Embryonic facial prominence (tissue), 1 donor: ENCODE data around the gene CHRM5.

ENCODE experiments used
- DNase-seq: peaks from one replicate; pipeline ENCODE4 v3.0.0-alpha.2; 2016; ENCODE audit errors: extremely low spot score

Gene CHRM5

GRCh38 chr15:33968224-33968623, at the start of gene CHRM5:
TSS of gene CHRM5 (plus strand) at chr15:33968497. CDS start at chr15:34062718, 94,221 bp downstream.
- DNase-seq: no peak

GRCh38 chr15:33923446-33923845, 44.9 kb upstream of the CHRM5 start:
- no peak for DNase-seq

GRCh38 chr15:33926260-33926659, 42.0 kb upstream of the CHRM5 start:
- no peak for DNase-seq

GRCh38 chr15:33932734-33933133, 35.6 kb upstream of the CHRM5 start:
- no peak for DNase-seq

GRCh38 chr15:33934396-33934795, 33.9 kb upstream of the CHRM5 start:
- DNase-seq: no peak

GRCh38 chr15:33934921-33935320, 33.4 kb upstream of the CHRM5 start:
- no peak for DNase-seq

- DNase-seq: no peak
Observed at GRCh38 chr15:33941279-33942063, 26.8 kb upstream of the CHRM5 start.

GRCh38 chr15:33946152-33946551, 22.1 kb upstream of the CHRM5 start:
- no peak for DNase-seq

GRCh38 chr15:33955945-33956344, 12.4 kb upstream of the CHRM5 start:
- no peak for DNase-seq

GRCh38 chr15:33956397-33956796, 11.9 kb upstream of the CHRM5 start:
- no peak for DNase-seq

GRCh38 chr15:33959844-33960548, 8.3 kb upstream of the CHRM5 start:
- no peak for DNase-seq

- no peak for DNase-seq
Observed at GRCh38 chr15:33960549-33960935, 7.8 kb upstream of the CHRM5 start.

- DNase-seq: no peak
Observed at GRCh38 chr15:33963831-33964664, 4.2 kb upstream of the CHRM5 start.

- no peak for DNase-seq
Observed at GRCh38 chr15:33964665-33965040, 3.6 kb upstream of the CHRM5 start.

- DNase-seq: no peak
Observed at GRCh38 chr15:33968821-33969220, 524 bp downstream of the CHRM5 start.

GRCh38 chr15:33971811-33972210, 3.5 kb downstream of the CHRM5 start:
- no peak for DNase-seq

GRCh38 chr15:33975022-33975565, 6.8 kb downstream of the CHRM5 start:
- DNase-seq: no peak

- DNase-seq: no peak
Observed at GRCh38 chr15:33980159-33980558, 11.9 kb downstream of the CHRM5 start.

GRCh38 chr15:33982516-33982915, 14.2 kb downstream of the CHRM5 start:
- no peak for DNase-seq

- DNase-seq: no peak
Observed at GRCh38 chr15:33985287-33985686, 17.0 kb downstream of the CHRM5 start.

- DNase-seq: no peak
Observed at GRCh38 chr15:33985751-33986150, 17.5 kb downstream of the CHRM5 start.

GRCh38 chr15:33987444-33987843, 19.1 kb downstream of the CHRM5 start:
- DNase-seq: no peak
